AG04450 (cell line): ENCODE data around the gene AFF1. TPM values are rescaled to one million over a fixed set of nuclear protein-coding genes. Genes with fewer than 3 reads are reported as not detected.

Source experiments
- CTCF ChIA-PET: fragments of 300-600, 350-600 bp; formaldehyde crosslinking; extraction: SDS; loops from one replicate; lab custom pipeline; 2022; ENCODE audit warnings: antibody characterized with exemption, inconsistent platforms; lab: Charles Lee
- POLR2A ChIA-PET: fragments of 350-600 bp; formaldehyde crosslinking; extraction: SDS; loops from one replicate; lab custom pipeline; 2021; ENCODE audit warnings: antibody characterized with exemption, inconsistent platforms; lab: Yijun Ruan, JAX
- DNase-seq: peaks from one replicate; pipeline ENCODE4 v3.0.0-alpha.2; 2011; ENCODE audit warnings: low read depth, low spot score
- H3K27ac ChIP-seq: one replicate; pipeline ENCODE4 v1.5.1; 2012; ENCODE audit warnings: low read depth, low read length, control low read depth
- H3K27me3 ChIP-seq: one replicate; pipeline ENCODE4 v1.6.0; 2012; ENCODE audit warnings: low read length; ENCODE audit not compliant: control insufficient read depth, insufficient read depth
- H3K4me3 ChIP-seq: 2 replicates; pipeline ENCODE4 v1.5.1; 2011; ENCODE audit warnings: mild to moderate bottlenecking, low read depth, low read length, control low read depth
- H3K9me3 ChIP-seq: 2 replicates; pipeline ENCODE4 v1.5.1; 2012; ENCODE audit warnings: low read length; ENCODE audit not compliant: control insufficient read depth, insufficient read depth
- polyA plus RNA-seq: library from polyadenylated mRNA; depleted of rRNA; stranded (reverse); fragments of >200 nt; gene quantifications from 2 replicates; pipeline ENCODE4 v1.2.3, GENCODE V29; 2011
- TF ChIP-seq, protein P1 (sequence below): IDR thresholded peaks from 2 replicates; pipeline ENCODE4 v1.5.1; 2011; ENCODE audit warnings: low read depth, low read length, control low read depth, inconsistent platforms

Gene AFF1
- polyA plus RNA-seq, 1 experiment: 17.2 TPM

DNA sequence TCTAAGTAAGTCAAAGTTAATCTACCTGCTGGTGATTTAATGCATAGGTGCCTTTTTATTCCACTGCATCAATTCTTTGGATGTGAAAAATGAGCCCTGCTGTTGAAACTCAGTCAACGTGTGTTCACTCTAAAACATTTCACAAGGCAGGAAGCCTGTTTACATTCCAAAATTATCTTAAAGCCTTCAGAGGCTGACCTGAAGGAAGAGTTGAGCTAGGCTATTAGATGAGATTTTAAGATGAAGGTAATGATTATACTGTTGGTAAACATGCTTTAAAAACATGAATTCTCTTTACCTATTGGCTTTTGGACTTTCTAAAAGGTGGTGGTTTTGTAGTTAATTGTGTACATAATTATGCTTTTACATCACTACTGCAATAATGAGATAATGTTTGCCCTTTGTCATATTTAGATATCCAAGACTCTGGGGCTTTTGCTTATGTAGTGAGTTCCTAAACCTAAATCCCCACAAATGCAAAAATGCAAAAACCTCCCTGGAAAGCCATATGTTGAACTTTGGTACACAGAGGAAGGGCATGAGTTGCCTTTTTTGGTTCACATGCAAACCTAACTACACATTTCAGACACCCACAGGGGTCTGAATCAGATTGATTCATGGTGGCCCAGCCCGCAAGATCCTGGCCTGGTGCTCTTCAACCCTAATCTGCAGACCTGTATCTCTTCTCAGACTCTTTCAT lies 193.3 kb downstream of the AFF1 start:
- no peak for DNase-seq
- Histone ChIP-seq H3K4me3 (no peak overlapping the region), H3K9me3 (0 out of 2 replicates have a peak, but pooled peaks cover 2% of the 10 kb centered on the region), H3K27me3 (no peaks in the 10 kb centered on the region), H3K27ac (peak overlapping the region; percentile 43)
- CTCF ChIA-PET: no interaction called here
- TF ChIP-seq, protein P1, sequence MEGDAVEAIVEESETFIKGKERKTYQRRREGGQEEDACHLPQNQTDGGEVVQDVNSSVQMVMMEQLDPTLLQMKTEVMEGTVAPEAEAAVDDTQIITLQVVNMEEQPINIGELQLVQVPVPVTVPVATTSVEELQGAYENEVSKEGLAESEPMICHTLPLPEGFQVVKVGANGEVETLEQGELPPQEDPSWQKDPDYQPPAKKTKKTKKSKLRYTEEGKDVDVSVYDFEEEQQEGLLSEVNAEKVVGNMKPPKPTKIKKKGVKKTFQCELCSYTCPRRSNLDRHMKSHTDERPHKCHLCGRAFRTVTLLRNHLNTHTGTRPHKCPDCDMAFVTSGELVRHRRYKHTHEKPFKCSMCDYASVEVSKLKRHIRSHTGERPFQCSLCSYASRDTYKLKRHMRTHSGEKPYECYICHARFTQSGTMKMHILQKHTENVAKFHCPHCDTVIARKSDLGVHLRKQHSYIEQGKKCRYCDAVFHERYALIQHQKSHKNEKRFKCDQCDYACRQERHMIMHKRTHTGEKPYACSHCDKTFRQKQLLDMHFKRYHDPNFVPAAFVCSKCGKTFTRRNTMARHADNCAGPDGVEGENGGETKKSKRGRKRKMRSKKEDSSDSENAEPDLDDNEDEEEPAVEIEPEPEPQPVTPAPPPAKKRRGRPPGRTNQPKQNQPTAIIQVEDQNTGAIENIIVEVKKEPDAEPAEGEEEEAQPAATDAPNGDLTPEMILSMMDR: no peak
- POLR2A ChIA-PET: no interaction called here

DNA sequence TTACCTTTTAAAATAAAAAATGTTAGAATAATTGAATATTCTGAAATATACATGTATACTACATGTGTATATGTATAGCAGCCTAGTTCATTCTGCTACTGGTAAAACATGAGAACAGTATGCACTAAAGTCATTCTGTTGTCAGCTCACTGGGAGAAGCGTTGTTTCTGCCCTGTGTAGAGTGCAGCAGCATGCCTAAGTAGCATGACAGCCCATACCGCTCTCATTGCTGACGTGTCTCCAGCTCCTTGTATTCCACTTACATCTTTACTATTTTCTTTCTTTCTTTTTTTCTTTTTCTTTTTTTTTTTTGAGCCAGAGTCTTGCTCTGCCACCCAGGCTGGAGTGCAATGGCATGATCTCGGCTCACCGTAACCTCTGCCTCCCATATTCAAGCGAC lies 194.9 kb downstream of the AFF1 start:
- no peaks in the 10 kb centered on the region for H3K27me3 ChIP-seq
- ChIA-PET CTCF (interaction anchor here (0.5 kb wide), 1 partner anchor 107 kb away, joined by 6 read pairs; no protein-coding TSS in a partner anchor), POLR2A (interaction anchor here (0.5 kb wide), 1 partner anchor 12 kb away, joined by 5 read pairs; no protein-coding TSS in a partner anchor)
- H3K4me3 ChIP-seq: no peak overlapping the region
- H3K27ac ChIP-seq: no peak overlapping the region
- TF ChIP-seq, protein P1: no peak
- 0 out of 2 replicates have a peak, but pooled peaks cover 2% of the 10 kb centered on the region for H3K9me3 ChIP-seq
- no peak for DNase-seq

DNA sequence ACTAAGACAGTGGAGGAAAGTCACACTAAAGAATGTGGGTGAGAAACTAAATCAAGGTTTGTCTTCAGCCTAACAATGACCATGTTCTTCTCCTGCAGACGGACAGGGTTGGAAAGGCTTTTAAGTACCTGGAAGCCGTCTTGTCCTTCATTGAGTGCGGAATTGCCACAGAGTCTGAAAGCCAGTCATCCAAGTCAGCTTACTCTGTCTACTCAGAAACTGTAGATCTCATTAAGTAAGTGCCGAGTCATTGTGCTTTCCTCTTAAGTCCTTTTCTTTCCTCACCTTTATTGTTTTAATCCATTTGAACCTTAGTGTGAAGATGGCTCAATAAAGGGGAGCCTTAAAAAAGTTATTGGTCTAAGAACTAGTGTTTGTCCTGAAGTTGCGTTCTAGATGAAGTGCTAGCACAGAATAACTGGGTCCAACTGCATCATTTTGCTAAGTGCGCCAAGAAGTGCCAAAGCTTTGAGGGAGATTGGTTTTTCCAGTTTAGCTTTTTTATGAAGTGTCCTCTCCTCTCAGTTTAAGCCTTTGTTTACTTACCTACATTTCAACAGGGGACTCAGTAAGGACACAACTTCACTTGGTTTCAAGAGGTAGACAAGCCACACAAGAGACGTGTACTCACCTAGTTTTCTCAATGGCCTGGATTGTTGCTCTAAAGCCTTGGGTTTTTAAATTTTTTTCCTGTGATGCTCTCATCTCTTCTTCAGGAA lies 196.3 kb downstream of the AFF1 start:
- Histone ChIP-seq H3K27me3 (no peaks in the 10 kb centered on the region), H3K9me3 (0 out of 2 replicates have a peak, but pooled peaks cover under 1% of the 10 kb centered on the region), H3K27ac (no peak overlapping the region), H3K4me3 (no peak overlapping the region)
- DNase-seq: no peak
- TF ChIP-seq, protein P1: no peak
- ChIA-PET CTCF (no interaction called here), POLR2A (no interaction called here)

DNA sequence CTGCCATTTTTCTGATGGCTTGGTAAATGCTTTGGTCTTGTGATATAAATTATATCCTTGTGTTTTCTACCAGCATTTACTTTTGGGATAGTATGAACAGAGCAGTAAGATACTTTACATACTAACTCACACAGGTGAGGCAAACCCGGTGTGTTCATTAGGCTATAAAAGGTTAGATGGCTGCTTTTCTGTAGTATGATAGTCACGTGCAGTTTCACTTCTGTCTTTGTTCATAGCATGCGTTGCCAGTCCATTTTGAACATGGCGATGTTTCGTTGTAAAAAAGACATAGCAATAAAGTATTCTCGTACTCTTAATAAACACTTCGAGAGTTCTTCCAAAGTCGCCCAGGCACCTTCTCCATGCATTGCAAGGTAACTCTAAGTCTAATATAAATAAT lies 197.2 kb downstream of the AFF1 start:
- no peak for DNase-seq
- TF ChIP-seq, protein P1: no peak
- Histone ChIP-seq H3K4me3 (no peak overlapping the region), H3K27ac (no peak overlapping the region), H3K27me3 (no peaks in the 10 kb centered on the region), H3K9me3 (no peaks in the 10 kb centered on the region)
- POLR2A ChIA-PET: no interaction called here
- CTCF ChIA-PET: interaction anchor here (2.2 kb wide), 1 partner anchor 19 kb away, joined by 9 read pairs; no protein-coding TSS in a partner anchor

DNA sequence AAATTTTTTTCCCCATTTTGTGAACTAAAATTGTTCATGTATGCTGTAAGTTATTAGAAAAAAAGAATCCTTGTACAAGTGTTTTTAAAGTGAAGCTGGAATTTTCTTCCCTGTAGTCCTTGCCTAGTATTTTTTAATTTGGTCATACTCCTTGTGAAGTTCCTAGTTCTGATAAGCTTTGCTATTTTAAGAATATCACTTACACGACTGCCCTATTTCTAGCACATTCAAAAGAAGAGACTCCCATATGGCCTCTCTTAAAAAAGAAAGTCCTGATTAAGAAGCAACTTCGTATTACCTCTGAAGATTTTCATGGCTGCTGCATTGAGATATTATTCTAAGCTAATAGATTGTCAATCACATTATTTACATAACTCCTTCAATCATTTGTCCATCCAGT lies 198.4 kb downstream of the AFF1 start:
- H3K4me3 ChIP-seq: no peak overlapping the region
- TF ChIP-seq, protein P1: no peak
- no peaks in the 10 kb centered on the region for H3K27me3 ChIP-seq
- CTCF ChIA-PET: interaction anchor here (1.0 to 2.2 kb wide), 2 partner anchors 18 to 637 kb away, joined by 3 to 9 read pairs; no protein-coding TSS in a partner anchor
- no peak overlapping the region for H3K27ac ChIP-seq
- H3K9me3 ChIP-seq: no peaks in the 10 kb centered on the region
- POLR2A ChIA-PET: no interaction called here
- no peak for DNase-seq
